ENCODE data around the gene LYST.

DNA sequence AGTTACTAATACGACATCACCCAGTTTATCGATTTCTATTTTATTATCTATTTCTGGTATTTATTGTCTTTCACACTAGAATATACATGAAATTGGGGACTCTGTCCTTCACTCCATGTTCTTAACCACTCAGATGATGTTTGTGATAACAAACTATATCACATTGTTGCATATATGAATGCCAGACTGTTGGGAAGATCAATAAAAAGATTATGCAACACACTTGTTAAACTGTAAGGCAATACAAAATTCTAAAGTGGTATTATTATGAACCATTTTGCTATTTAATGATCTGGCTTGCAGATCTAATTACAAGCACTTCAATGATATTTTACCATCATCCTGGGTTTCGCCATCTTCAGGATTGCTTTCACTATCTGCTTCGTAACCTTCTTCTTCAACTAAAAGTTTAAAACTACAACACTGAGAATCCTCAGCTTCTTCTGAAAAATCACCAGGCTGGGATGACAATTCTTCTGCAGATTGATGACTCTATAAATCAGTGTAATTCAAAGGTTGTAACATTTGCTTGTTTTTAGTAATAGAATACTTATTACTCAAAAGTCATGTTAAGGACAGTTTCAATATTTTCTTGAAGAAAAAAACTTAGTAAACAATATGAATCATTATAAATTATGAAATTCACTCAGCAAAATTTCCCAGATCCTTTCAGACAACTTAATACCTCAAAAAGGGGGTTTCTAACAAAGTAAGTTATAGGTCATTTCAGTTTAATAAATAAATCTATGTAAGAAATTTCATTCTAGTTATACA is 63.9 kb downstream of the LYST start:
- TF ChIP-seq, protein P1, sequence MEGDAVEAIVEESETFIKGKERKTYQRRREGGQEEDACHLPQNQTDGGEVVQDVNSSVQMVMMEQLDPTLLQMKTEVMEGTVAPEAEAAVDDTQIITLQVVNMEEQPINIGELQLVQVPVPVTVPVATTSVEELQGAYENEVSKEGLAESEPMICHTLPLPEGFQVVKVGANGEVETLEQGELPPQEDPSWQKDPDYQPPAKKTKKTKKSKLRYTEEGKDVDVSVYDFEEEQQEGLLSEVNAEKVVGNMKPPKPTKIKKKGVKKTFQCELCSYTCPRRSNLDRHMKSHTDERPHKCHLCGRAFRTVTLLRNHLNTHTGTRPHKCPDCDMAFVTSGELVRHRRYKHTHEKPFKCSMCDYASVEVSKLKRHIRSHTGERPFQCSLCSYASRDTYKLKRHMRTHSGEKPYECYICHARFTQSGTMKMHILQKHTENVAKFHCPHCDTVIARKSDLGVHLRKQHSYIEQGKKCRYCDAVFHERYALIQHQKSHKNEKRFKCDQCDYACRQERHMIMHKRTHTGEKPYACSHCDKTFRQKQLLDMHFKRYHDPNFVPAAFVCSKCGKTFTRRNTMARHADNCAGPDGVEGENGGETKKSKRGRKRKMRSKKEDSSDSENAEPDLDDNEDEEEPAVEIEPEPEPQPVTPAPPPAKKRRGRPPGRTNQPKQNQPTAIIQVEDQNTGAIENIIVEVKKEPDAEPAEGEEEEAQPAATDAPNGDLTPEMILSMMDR (IDR thresholded peaks at IDR 0.05), result no peak
- TF ChIP-seq POLR2A (IDR thresholded peaks at IDR 0.05), result no peak
- no peak for TF ChIP-seq EP300 (IDR thresholded peaks at IDR 0.05)

Measured in tibial nerve (tissue), 4 donors.